ENCODE results near the gene LAT. TPM values are rescaled to one million over a fixed set of nuclear protein-coding genes. Genes with fewer than 3 reads are reported as not detected.
"Not testable (repeated sequence)": the region's sequence is repeated elsewhere in the genome, so short reads cannot be mapped to it uniquely, and the experiment has no call there.

LAT gene
- total RNA-seq, 1 experiment from 2014 or later: 3.7 TPM

DNA sequence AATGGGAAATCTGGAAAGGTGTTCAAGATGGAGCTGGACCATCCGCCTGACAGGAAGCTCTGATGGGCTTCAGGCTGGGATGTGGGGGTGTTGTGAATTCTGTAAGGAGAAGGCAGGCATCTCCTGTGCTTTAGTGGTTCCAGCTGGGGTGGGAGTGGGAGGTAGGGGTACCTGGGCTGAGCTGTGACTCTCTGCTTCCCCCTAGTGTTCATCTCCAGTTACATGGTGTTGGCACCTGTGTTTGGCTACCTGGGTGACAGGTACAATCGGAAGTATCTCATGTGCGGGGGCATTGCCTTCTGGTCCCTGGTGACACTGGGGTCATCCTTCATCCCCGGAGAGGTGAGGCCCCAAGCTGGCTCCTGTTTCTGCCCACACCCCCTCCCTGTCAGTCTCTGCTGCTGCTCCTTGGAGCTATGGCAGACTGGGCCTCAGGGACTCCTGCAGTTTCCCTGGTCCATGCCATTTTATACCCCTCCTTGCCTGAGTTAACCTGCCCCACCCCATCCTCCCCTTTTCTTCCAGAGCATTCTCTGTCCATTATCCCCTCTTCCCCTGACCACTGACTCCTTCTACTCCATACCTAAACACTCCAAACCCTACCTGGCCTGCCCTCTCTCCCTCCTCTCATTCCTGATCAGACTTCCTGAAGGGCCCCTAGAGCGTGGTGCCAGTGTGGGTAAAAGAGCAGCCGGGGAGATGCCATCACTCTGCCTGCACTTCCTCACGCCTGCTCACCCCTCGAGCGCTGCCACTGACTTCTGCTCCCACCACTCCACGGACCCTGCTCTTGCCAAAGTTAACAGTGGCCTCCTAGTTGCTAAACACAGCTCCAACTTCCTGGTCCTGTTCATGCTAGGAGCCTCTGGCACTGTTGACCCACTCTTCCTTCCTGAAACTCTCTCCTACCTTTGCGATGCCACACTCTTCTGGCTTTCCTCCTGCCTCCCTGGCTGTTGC, 6.9 kb upstream of the LAT start:
- DNase-seq (ENCODE audit: low read depth, low spot score) (peak; percentile 28), ATAC-seq (no peak)
- Histone ChIP-seq H3K4me3 (ENCODE audit: low read depth in 2 of 2, low read length in 2 of 2) (no peak overlapping the region), H3K9me3 (ENCODE audit: control insufficient read depth, insufficient read depth, low read depth, low read length) (no peaks in the 10 kb centered on the region), H3K27ac (ENCODE audit: low read length) (no peak overlapping the region), H3K27me3 (ENCODE audit: control insufficient read depth, insufficient read depth, low read length) (no peaks in the 10 kb centered on the region), H3K4me1 (ENCODE audit: control insufficient read depth, insufficient read depth, low read length) (peaks cover 7% of the 10 kb centered on the region), H3K36me3 (ENCODE audit: control insufficient read depth, insufficient read depth, low read length) (no peaks in the 10 kb centered on the region; the same call in 1 of the 2 replicates)
- TF ChIP-seq CTCF (IDR thresholded peaks at IDR 0.05): peak; percentile 85
- TF ChIP-seq POLR2AphosphoS5 (IDR thresholded peaks at IDR 0.05; ENCODE audit: low read depth, low read length): no peak
- TF ChIP-seq SIN3A (IDR thresholded peaks at IDR 0.05; ENCODE audit: borderline replicate concordance, insufficient read depth, low read depth, low read length): no peak
- in situ Hi-C loops (cut with HindIII; ENCODE audit: low pct_unique_long_range_greater_than_20kb, low sequenced_read_pairs): no loop called here
- POLR2A ChIA-PET: interaction anchor here (0.5 kb wide), 2 partner anchors 11 to 764 kb away, joined by 3 read pairs; no protein-coding TSS in a partner anchor
- intact Hi-C loops (cut with micrococcal nuclease; ENCODE audit: unreplicated experiment): no loop called here
- CTCF ChIA-PET: interaction anchor here (0.5 to 0.6 kb wide), 2 partner anchors 56 to 231 kb away, joined by 4 to 8 read pairs; no protein-coding TSS in a partner anchor
- no TSS peak for BruUV-seq (replicated peaks)

GRCh38 chr16:28980330-28980729, 4.5 kb upstream of the LAT start:
- H3K4me1 ChIP-seq (ENCODE audit: control insufficient read depth, insufficient read depth, low read length); POLR2A ChIA-PET; H3K36me3 ChIP-seq (ENCODE audit: control insufficient read depth, insufficient read depth, low read length); CTCF ChIA-PET; H3K9me3 ChIP-seq (ENCODE audit: control insufficient read depth, insufficient read depth, low read depth, low read length); H3K27ac ChIP-seq (ENCODE audit: low read length); BruUV-seq (replicated peaks); intact Hi-C loops (cut with micrococcal nuclease; ENCODE audit: unreplicated experiment); H3K4me3 ChIP-seq (ENCODE audit: low read depth in 2 of 2, low read length in 2 of 2); DNase-seq (ENCODE audit: low read depth, low spot score); ATAC-seq; H3K27me3 ChIP-seq (ENCODE audit: control insufficient read depth, insufficient read depth, low read length); in situ Hi-C loops (cut with HindIII; ENCODE audit: low pct_unique_long_range_greater_than_20kb, low sequenced_read_pairs): not testable (repeated sequence)
- peak; percentile 42 for TF ChIP-seq CTCF (IDR thresholded peaks at IDR 0.05)

GRCh38 chr16:28980929-28981328, 3.9 kb upstream of the LAT start:
- H3K36me3 ChIP-seq (ENCODE audit: control insufficient read depth, insufficient read depth, low read length): no peaks in the 10 kb centered on the region
- in situ Hi-C loops (cut with HindIII; ENCODE audit: low pct_unique_long_range_greater_than_20kb, low sequenced_read_pairs): no loop called here

More at GRCh38 chr16:28980929-28981328, 3.9 kb upstream of the LAT start:
- intact Hi-C loops (cut with micrococcal nuclease; ENCODE audit: unreplicated experiment): no loop called here
- no peak for ATAC-seq
- TF ChIP-seq REST (IDR thresholded peaks at IDR 0.05; ENCODE audit: insufficient read depth in 1 of 2, low read depth in 2 of 2, low read length in 1 of 2): no peak
- no peak for TF ChIP-seq SIN3A (IDR thresholded peaks at IDR 0.05; ENCODE audit: borderline replicate concordance, insufficient read depth, low read depth, low read length)
- no peak for TF ChIP-seq POLR2AphosphoS5 (IDR thresholded peaks at IDR 0.05; ENCODE audit: low read depth, low read length)
- TF ChIP-seq TCF7L2 (IDR thresholded peaks at IDR 0.05; ENCODE audit: low read depth, low read length): no peak
- TF ChIP-seq CTCF (IDR thresholded peaks at IDR 0.05): no peak
- POLR2A ChIA-PET: no interaction called here
- DNase-seq (ENCODE audit: low read depth, low spot score): no peak
- Histone ChIP-seq H3K9me3 (ENCODE audit: control insufficient read depth, insufficient read depth, low read depth, low read length) (no peaks in the 10 kb centered on the region), H3K27ac (ENCODE audit: low read length) (no peak overlapping the region), H3K4me3 (ENCODE audit: low read depth in 2 of 2, low read length in 2 of 2) (no peak overlapping the region), H3K4me1 (ENCODE audit: control insufficient read depth, insufficient read depth, low read length) (no peaks in the 10 kb centered on the region; the same call in 1 of the 2 replicates), H3K27me3 (ENCODE audit: control insufficient read depth, insufficient read depth, low read length) (no peaks in the 10 kb centered on the region)
- CTCF ChIA-PET: interaction anchor here (0.5 kb wide), 1 partner anchor 1031 kb away, joined by 3 read pairs; no protein-coding TSS in a partner anchor
- BruUV-seq (replicated peaks): no TSS peak
